GM12878 (cell line): ENCODE data around the gene POP5. TPM values are rescaled to one million over a fixed set of nuclear protein-coding genes. Genes with fewer than 3 reads are reported as not detected.

ENCODE experiments used
- HDGF ChIP-seq: fragments of 450-650 bp; IDR thresholded peaks from 2 replicates; pipeline ENCODE4 v1.6.1; 2016; ENCODE audit warnings: antibody characterized with exemption
- IKZF1 ChIP-seq: fragments of 450-650 bp; conservative IDR thresholded peaks from 2 replicates; pipeline ENCODE4 v1.6.1; 2017; ENCODE audit warnings: antibody characterized with exemption, mild to moderate bottlenecking
- MXI1 ChIP-seq: fragments of 150-350 bp; IDR thresholded peaks from 2 replicates; pipeline ENCODE4 v1.6.1; 2011; ENCODE audit warnings: low read depth, mild to moderate bottlenecking, inconsistent platforms, low read length, improper control_type of control experiment
- MYB ChIP-seq: fragments of 150-350 bp; IDR thresholded peaks from 2 replicates; pipeline ENCODE4 v1.6.1; 2014; ENCODE audit warnings: mild to moderate bottlenecking, low read depth, low read length, borderline replicate concordance
- NR2C1 ChIP-seq: fragments of 450-650 bp; IDR thresholded peaks from 2 replicates; pipeline ENCODE4 v1.6.1; 2017; ENCODE audit warnings: antibody characterized with exemption, mild to moderate bottlenecking, moderate library complexity
- PAX8 ChIP-seq: fragments of 450-650 bp; IDR thresholded peaks from 2 replicates; pipeline ENCODE4 v1.6.1; 2017; ENCODE audit warnings: mild to moderate bottlenecking, moderate library complexity
- POLR2A ChIP-seq: IDR thresholded peaks from 2 replicates; pipeline ENCODE4 v1.6.1; 2011; ENCODE audit warnings: low read depth, mild to moderate bottlenecking, low read length
- REST ChIP-seq: IDR thresholded peaks from 2 replicates; pipeline ENCODE4 v1.6.1; 2012; ENCODE audit warnings: mild to moderate bottlenecking, low read depth, low read length
- SMC3 ChIP-seq: IDR thresholded peaks from 2 replicates; pipeline ENCODE4 v1.6.1; 2011; ENCODE audit warnings: low read length, improper control_type of control experiment, borderline replicate concordance
- TCF12 ChIP-seq: IDR thresholded peaks from 2 replicates; pipeline ENCODE4 v1.6.1; 2011; ENCODE audit warnings: low read depth, mild to moderate bottlenecking, low read length
- ZBTB40 ChIP-seq: fragments of 450-650 bp; IDR thresholded peaks from 2 replicates; pipeline ENCODE4 v1.6.1; 2016; ENCODE audit warnings: mild to moderate bottlenecking, moderate library complexity, borderline replicate concordance
- ZNF592 ChIP-seq: fragments of 450-650 bp; IDR thresholded peaks from 2 replicates; pipeline ENCODE4 v1.6.1; 2017; ENCODE audit warnings: mild to moderate bottlenecking, moderate library complexity
- polyA plus RNA-seq, 11 experiments: library from polyadenylated mRNA; depleted of rRNA in 4 of 11; unstranded in 6 of 11; stranded (reverse) in 5 of 11; fragments of >200 nt; fragmentation: Nextera tagmentation in 4 of 11; fragmentation: Illumina TruSeq in 1 of 11; extraction: Ambion mirVana in 4 of 11; extraction: Trizol in 1 of 11; gene quantifications; 1 replicate in 1 of 11; 2 replicates in 10 of 11; pipeline versions ENCODE4 v1.2.1 to v1.2.3, GENCODE V29; 2011 to 2016; ENCODE audit warnings: inconsistent platforms in 2 of 11, missing spikeins in 2 of 11, low read depth in 1 of 11
- total RNA-seq, 4 experiments: library from RNA; depleted of rRNA in 3 of 4; stranded (reverse); fragments of >200 nt in 3 of 4; fragmentation: Illumina TruSeq in 1 of 4; extraction: Trizol in 1 of 4; gene quantifications; 2 replicates each; pipeline versions ENCODE4 v1.2.1 to v1.2.3, GENCODE V29; 2013 to 2021
- TF ChIP-seq, protein P1 (sequence below): IDR thresholded peaks from 2 replicates; pipeline ENCODE4 v1.6.1; 2012; ENCODE audit warnings: low read depth, low read length, improper control_type of control experiment

Gene POP5
- total and polyA plus RNA-seq, 10 of the 15 experiments (the other 5 are each of a cell fraction or from before 2014, with no cell fraction given): 50.3 to 234 (median 83.7) TPM

- TF ChIP-seq IKZF1 (no peak), MXI1 (no peak), TCF12 (no peak), HDGF (no peak), ZNF592 (no peak), SMC3 (no peak), REST (no peak), NR2C1 (no peak), ZBTB40 (no peak), PAX8 (no peak), MYB (no peak), POLR2A (no peak)
- TF ChIP-seq, protein P1, sequence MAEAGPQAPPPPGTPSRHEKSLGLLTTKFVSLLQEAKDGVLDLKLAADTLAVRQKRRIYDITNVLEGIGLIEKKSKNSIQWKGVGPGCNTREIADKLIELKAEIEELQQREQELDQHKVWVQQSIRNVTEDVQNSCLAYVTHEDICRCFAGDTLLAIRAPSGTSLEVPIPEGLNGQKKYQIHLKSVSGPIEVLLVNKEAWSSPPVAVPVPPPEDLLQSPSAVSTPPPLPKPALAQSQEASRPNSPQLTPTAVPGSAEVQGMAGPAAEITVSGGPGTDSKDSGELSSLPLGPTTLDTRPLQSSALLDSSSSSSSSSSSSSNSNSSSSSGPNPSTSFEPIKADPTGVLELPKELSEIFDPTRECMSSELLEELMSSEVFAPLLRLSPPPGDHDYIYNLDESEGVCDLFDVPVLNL: no peak
- TF ChIP-seq, all 136 proteins: peak for 0
Measured at GRCh38 chr12:120571299-120571698, 9.9 kb downstream of the POP5 start (continued).
